Epidermal melanocyte (primary cell): ENCODE results near the gene MRPS10.
"Not testable (repeated sequence)": the region's sequence is repeated elsewhere in the genome, so short reads cannot be mapped to it uniquely, and the experiment has no call there.

Experiments
- DNase-seq: peaks from one replicate; pipeline ENCODE4 v3.0.0; 2011; ENCODE audit warnings: low spot score; ENCODE audit not compliant: insufficient read length

MRPS10 gene

GRCh38 chr6:42239333-42239732 lies 21.7 kb upstream of the MRPS10 start:
- DNase-seq, result no peak

- no peak for DNase-seq
Measured at GRCh38 chr6:42237857-42238256, 20.2 kb upstream of the MRPS10 start.

GRCh38 chr6:42236682-42237473 lies 19.2 kb upstream of the MRPS10 start:
- no peak for DNase-seq

GRCh38 chr6:42236030-42236429 lies 18.4 kb upstream of the MRPS10 start:
- DNase-seq, result no peak

GRCh38 chr6:42232035-42232434 lies 14.4 kb upstream of the MRPS10 start:
- no peak for DNase-seq

GRCh38 chr6:42230345-42231321 lies 13.0 kb upstream of the MRPS10 start:
- DNase-seq, result no peak

- no peak for DNase-seq
Measured at GRCh38 chr6:42229506-42230119, 12.0 kb upstream of the MRPS10 start.

GRCh38 chr6:42228305-42228704 lies 10.6 kb upstream of the MRPS10 start:
- DNase-seq, result no peak

GRCh38 chr6:42227173-42227850 lies 9.7 kb upstream of the MRPS10 start:
- DNase-seq, result no peak

- DNase-seq, result no peak
Measured at GRCh38 chr6:42226645-42227143, 9.0 kb upstream of the MRPS10 start.

- DNase-seq, result no peak
Measured at GRCh38 chr6:42226161-42226611, 8.5 kb upstream of the MRPS10 start.

- no peak for DNase-seq
Measured at GRCh38 chr6:42225419-42225818, 7.8 kb upstream of the MRPS10 start.

- DNase-seq, result no peak
Measured at GRCh38 chr6:42225029-42225339, 7.3 kb upstream of the MRPS10 start.

- DNase-seq, result no peak
Measured at GRCh38 chr6:42224222-42225028, 6.8 kb upstream of the MRPS10 start.

- no peak for DNase-seq
Measured at GRCh38 chr6:42222448-42222847, 4.8 kb upstream of the MRPS10 start.

GRCh38 chr6:42221546-42221945 lies 3.9 kb upstream of the MRPS10 start:
- no peak for DNase-seq

- no peak for DNase-seq
Measured at GRCh38 chr6:42220807-42221206, 3.1 kb upstream of the MRPS10 start.

- DNase-seq, result no peak
Measured at GRCh38 chr6:42217157-42217518, 523 bp downstream of the MRPS10 start.

- not testable (repeated sequence) for DNase-seq
Measured at GRCh38 chr6:42216495-42216894, 1.2 kb downstream of the MRPS10 start.

GRCh38 chr6:42212442-42212841 lies 5.2 kb downstream of the MRPS10 start:
- DNase-seq, result no peak
